ENCODE results near the gene NREP. TPM values are rescaled to one million over a fixed set of nuclear protein-coding genes. Genes with fewer than 3 reads are reported as not detected.

Gene NREP
- total and polyA plus RNA-seq, 4 experiments from 2014 or later, result 0.25 to 0.80 (median 0.38) TPM

DNA sequence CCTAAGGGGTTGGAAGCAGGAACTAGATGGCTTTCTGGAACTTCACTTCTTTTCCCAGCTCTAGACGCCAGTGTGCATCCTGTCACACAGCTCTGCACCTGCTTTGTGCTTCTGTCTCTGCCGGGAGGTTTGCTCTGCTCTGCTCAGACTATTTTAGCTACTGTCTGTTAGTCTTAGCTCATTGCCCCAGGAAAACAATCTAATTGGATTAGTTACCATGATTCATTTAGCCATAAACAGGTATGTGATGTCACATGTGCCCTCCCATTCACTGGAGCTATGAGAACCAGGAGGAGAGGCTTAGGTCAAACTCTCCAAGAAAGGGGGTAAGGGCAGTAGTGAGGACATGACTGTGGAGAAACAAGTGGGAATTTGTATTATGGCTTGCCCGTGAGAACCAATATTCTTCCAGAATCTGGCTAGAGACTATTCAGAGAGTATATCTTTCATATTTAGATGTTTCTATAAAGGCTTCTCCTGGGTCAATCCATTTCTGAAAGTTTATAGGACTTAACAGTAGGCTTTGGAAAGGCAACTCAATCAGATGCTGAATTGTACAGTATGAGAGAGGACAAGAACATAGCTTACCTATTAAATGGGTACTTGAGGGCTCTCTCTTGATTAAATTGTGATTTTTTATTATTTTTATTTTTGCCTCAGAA, 22.4 kb upstream of the NREP start:
- no peak overlapping the region for H3K27ac ChIP-seq (ENCODE audit: low read depth, low read length)
- ChIA-PET POLR2A (ENCODE audit: partially characterized antibody) (no interaction called here), CTCF (ENCODE audit: partially characterized antibody) (no interaction called here)
- Mint-ChIP-seq H3K4me3 (no peak overlapping the region), H3K4me1 (no peaks in the 10 kb centered on the region), H3K27me3 (peaks cover 0 to 3% of the 10 kb centered on the region in 2 donors), H3K36me3 (no peaks in the 10 kb centered on the region), H3K27ac (no peak overlapping the region), H3K9me3 (no peaks in the 10 kb centered on the region)
- H3K4me3 ChIP-seq (ENCODE audit: low read length in 2 of 2), result no peak overlapping the region
- H3K27me3 ChIP-seq (ENCODE audit: insufficient read depth, low read length), result no peaks in the 10 kb centered on the region
- H3K4me1 ChIP-seq (ENCODE audit: insufficient read depth, low read length), result no peaks in the 10 kb centered on the region
- H3K9me3 ChIP-seq (ENCODE audit: control insufficient read depth in 1 of 2, low read length in 2 of 2), result no peaks in the 10 kb centered on the region
- DNase-seq, result no peak
- intact Hi-C loops (cut with micrococcal nuclease), result no loop called here
- no peaks in the 10 kb centered on the region for H3K36me3 ChIP-seq (ENCODE audit: insufficient read depth, low read length)

DNA sequence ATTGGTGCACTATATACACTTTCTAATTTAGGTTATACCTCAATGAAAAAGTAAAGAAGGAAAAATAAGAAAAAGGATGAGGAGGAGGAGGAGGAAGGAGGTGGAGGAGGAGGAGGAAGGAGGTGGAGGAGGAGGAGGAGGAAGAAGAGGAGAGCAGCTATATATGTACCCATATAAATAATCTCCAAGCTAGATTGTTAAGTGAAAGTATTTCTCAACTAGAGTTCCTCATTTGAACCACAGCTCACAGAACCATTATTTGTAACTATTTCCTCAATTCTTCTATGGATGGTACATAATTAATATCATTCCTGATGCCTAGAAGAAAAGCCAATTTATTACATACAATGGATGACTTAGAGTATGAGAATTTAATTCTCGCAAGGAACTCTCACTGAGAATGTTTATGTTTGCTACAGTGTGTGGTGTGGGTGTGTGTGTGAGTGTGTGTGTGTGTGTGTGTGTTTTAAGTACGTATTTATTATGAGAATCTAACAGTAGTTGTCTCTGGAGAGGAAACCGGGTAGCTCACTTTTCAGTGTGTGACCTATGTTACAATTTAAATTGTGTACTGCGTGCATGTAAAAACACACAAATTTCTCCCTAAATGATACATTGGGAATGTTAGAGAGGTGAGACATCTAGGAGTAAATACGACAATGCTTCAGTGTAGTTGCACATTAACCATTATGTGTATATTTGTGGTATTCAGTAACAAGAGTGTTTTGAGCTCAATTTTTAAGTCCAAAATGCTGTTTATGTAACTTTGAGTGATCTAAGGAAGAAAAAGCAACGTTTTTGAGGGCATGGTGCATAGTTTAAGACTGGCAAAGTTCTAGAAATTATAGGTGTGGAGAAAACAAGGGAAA, 20.2 kb upstream of the NREP start:
- Mint-ChIP-seq H3K4me3 (no peak overlapping the region), H3K36me3 (no peaks in the 10 kb centered on the region), H3K27ac (no peak overlapping the region), H3K9me3 (no peaks in the 10 kb centered on the region), H3K4me1 (no peaks in the 10 kb centered on the region), H3K27me3 (peaks cover 0 to 3% of the 10 kb centered on the region in 2 donors)
- H3K36me3 ChIP-seq (ENCODE audit: insufficient read depth, low read length), result no peaks in the 10 kb centered on the region
- no peak for DNase-seq
- H3K4me3 ChIP-seq (ENCODE audit: low read length in 2 of 2), result no peak overlapping the region
- no peaks in the 10 kb centered on the region for H3K27me3 ChIP-seq (ENCODE audit: insufficient read depth, low read length)
- ChIA-PET CTCF (ENCODE audit: partially characterized antibody) (no interaction called here), POLR2A (ENCODE audit: partially characterized antibody) (no interaction called here)
- no peaks in the 10 kb centered on the region for H3K9me3 ChIP-seq (ENCODE audit: control insufficient read depth in 1 of 2, low read length in 2 of 2)
- intact Hi-C loops (cut with micrococcal nuclease), result no loop called here
- no peak overlapping the region for H3K27ac ChIP-seq (ENCODE audit: low read depth, low read length)
- H3K4me1 ChIP-seq (ENCODE audit: insufficient read depth, low read length), result no peaks in the 10 kb centered on the region

DNA sequence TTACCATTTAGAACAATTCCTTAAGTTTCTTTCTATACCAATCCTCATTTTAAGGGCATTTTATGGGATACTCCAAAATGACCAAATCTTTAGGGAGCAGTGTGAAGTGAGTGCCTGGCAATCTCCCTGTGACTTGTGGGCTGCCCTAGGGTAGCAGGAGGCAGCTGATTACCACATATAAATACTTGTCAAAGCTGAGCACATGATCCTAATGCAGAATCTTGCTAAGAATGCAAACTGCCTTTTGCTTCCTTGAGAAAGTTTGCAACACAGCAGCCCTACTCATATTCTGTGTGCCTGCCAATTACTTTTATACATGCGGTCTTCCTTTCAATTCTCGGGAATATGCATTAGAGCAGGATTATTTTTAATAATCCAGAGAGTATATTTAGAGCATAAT, 18.2 kb upstream of the NREP start:
- Histone ChIP-seq H3K27me3 (ENCODE audit: insufficient read depth, low read length) (no peaks in the 10 kb centered on the region), H3K4me1 (ENCODE audit: insufficient read depth, low read length) (no peaks in the 10 kb centered on the region), H3K36me3 (ENCODE audit: insufficient read depth, low read length) (no peaks in the 10 kb centered on the region), H3K27ac (ENCODE audit: low read depth, low read length) (no peak overlapping the region), H3K9me3 (ENCODE audit: control insufficient read depth in 1 of 2, low read length in 2 of 2) (no peaks in the 10 kb centered on the region), H3K4me3 (ENCODE audit: low read length in 2 of 2) (no peak overlapping the region)
- H3K27me3 Mint-ChIP-seq, result peaks cover 2 to 4% of the 10 kb centered on the region in 2 donors
- no peaks in the 10 kb centered on the region for H3K9me3 Mint-ChIP-seq
- no peak overlapping the region for H3K4me3 Mint-ChIP-seq
- no peak overlapping the region for H3K27ac Mint-ChIP-seq
- intact Hi-C loops (cut with micrococcal nuclease), result no loop called here
- H3K4me1 Mint-ChIP-seq, result no peaks in the 10 kb centered on the region
- no peak for DNase-seq
- no peaks in the 10 kb centered on the region for H3K36me3 Mint-ChIP-seq
- ChIA-PET POLR2A (ENCODE audit: partially characterized antibody) (no interaction called here), CTCF (ENCODE audit: partially characterized antibody) (no interaction called here)

DNA sequence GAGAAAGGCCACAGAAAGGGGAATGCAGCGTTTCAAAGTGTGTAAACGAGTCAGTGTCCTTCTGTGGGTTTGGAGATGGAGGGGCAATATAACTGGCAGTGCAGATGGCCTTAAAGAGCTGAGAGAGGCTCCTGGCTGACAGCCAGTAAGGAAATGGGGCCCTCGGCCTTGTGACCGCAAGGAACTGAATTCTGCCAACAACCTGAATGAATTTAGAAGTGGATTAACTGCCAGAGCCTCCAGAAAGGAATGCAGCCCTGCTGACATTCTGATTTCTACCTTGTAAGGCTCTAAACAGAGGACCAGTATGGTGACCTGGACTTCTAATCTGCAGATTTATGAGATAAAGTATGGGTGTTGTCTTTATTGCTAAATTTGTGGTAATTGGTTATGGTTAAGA, 17.5 kb upstream of the NREP start:
- Mint-ChIP-seq H3K4me3 (no peak overlapping the region), H3K27ac (no peak overlapping the region), H3K4me1 (no peaks in the 10 kb centered on the region), H3K36me3 (no peaks in the 10 kb centered on the region), H3K27me3 (peaks cover 4% of the 10 kb centered on the region in 2 donors), H3K9me3 (no peaks in the 10 kb centered on the region)
- intact Hi-C loops (cut with micrococcal nuclease), result no loop called here
- Histone ChIP-seq H3K9me3 (ENCODE audit: control insufficient read depth in 1 of 2, low read length in 2 of 2) (no peaks in the 10 kb centered on the region), H3K4me1 (ENCODE audit: insufficient read depth, low read length) (no peaks in the 10 kb centered on the region), H3K27ac (ENCODE audit: low read depth, low read length) (no peak overlapping the region), H3K4me3 (ENCODE audit: low read length in 2 of 2) (no peak overlapping the region), H3K27me3 (ENCODE audit: insufficient read depth, low read length) (no peaks in the 10 kb centered on the region), H3K36me3 (ENCODE audit: insufficient read depth, low read length) (no peaks in the 10 kb centered on the region)
- ChIA-PET CTCF (ENCODE audit: partially characterized antibody) (no interaction called here), POLR2A (ENCODE audit: partially characterized antibody) (no interaction called here)
- DNase-seq, result no peak

DNA sequence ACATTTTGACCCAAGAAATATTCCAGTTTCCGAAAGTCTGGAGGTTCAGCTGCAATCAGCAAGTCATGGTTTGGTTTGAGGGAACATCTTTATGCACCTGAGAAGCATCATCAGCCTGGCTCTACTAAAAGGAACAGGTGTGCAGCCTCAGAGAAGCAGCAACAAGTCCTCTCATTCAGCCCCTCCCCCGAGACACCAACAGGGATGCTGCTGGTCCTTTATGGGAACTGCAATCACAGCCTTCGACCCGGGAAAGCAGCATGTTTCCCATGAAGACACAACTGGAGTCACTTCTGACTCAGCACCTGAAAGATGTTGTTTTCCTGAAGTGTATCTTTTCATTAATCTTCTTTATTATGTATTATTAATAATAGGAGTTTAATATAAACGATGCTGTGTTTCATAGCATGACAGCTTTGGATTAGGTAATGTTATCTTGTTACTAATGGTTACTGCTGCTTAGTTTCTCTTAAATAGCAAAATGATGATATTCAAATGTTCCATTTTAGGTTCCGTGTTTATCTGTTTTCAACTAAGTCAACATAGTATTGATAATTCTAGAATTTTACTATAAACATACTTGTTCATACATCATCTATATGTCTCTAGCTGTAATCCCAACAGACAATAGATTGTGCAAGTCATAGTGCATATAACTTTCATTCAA, 15.6 kb upstream of the NREP start:
- Mint-ChIP-seq H3K4me3 (no peak overlapping the region), H3K36me3 (no peaks in the 10 kb centered on the region), H3K4me1 (no peaks in the 10 kb centered on the region), H3K27me3 (peaks cover 11 to 13% of the 10 kb centered on the region in 2 donors), H3K27ac (peak overlapping the region in 1 of 7 donors; percentile 45), H3K9me3 (no peaks in the 10 kb centered on the region)
- Histone ChIP-seq H3K36me3 (ENCODE audit: insufficient read depth, low read length) (no peaks in the 10 kb centered on the region), H3K27ac (ENCODE audit: low read depth, low read length) (no peak overlapping the region), H3K27me3 (ENCODE audit: insufficient read depth, low read length) (no peaks in the 10 kb centered on the region), H3K9me3 (ENCODE audit: control insufficient read depth in 1 of 2, low read length in 2 of 2) (no peaks in the 10 kb centered on the region), H3K4me1 (ENCODE audit: insufficient read depth, low read length) (no peaks in the 10 kb centered on the region), H3K4me3 (ENCODE audit: low read length in 2 of 2) (no peak overlapping the region)
- ChIA-PET CTCF (ENCODE audit: partially characterized antibody) (no interaction called here), POLR2A (ENCODE audit: partially characterized antibody) (no interaction called here)
- intact Hi-C loops (cut with micrococcal nuclease), result no loop called here
- DNase-seq, result no peak

DNA sequence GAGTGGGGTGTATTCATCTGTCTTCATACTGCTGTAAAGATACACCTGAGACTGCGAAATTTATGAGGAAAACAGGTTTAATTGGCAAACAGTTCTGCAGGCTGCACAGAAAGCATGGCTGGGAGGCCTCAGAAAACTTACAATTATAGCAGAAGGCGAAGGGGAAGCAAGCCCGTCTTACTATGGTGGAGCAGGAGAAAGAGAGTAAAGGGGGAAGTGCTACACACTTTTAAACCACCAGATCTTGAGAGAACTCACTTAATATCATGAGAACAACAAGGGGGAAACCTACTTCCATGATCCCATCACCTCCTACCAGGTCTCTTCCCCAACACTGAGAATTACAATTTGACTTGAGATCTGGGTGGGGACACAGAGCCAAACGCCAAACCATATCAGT, 12.5 kb upstream of the NREP start:
- no peak for DNase-seq
- no peaks in the 10 kb centered on the region for H3K9me3 ChIP-seq (ENCODE audit: control insufficient read depth in 1 of 2, low read length in 2 of 2)
- H3K36me3 ChIP-seq (ENCODE audit: insufficient read depth, low read length), result no peaks in the 10 kb centered on the region
- intact Hi-C loops (cut with micrococcal nuclease), result no loop called here
- no peaks in the 10 kb centered on the region for H3K27me3 ChIP-seq (ENCODE audit: insufficient read depth, low read length)
- H3K4me1 Mint-ChIP-seq, result no peaks in the 10 kb centered on the region
- H3K9me3 Mint-ChIP-seq, result no peaks in the 10 kb centered on the region
- H3K4me1 ChIP-seq (ENCODE audit: insufficient read depth, low read length), result no peaks in the 10 kb centered on the region
- ChIA-PET CTCF (ENCODE audit: partially characterized antibody) (no interaction called here), POLR2A (ENCODE audit: partially characterized antibody) (no interaction called here)
- peaks cover 13% of the 10 kb centered on the region in 2 donors for H3K27me3 Mint-ChIP-seq
- H3K27ac Mint-ChIP-seq, result no peak overlapping the region
- H3K27ac ChIP-seq (ENCODE audit: low read depth, low read length), result no peak overlapping the region
- H3K4me3 Mint-ChIP-seq, result no peak overlapping the region
- no peaks in the 10 kb centered on the region for H3K36me3 Mint-ChIP-seq
- H3K4me3 ChIP-seq (ENCODE audit: low read length in 2 of 2), result no peak overlapping the region

DNA sequence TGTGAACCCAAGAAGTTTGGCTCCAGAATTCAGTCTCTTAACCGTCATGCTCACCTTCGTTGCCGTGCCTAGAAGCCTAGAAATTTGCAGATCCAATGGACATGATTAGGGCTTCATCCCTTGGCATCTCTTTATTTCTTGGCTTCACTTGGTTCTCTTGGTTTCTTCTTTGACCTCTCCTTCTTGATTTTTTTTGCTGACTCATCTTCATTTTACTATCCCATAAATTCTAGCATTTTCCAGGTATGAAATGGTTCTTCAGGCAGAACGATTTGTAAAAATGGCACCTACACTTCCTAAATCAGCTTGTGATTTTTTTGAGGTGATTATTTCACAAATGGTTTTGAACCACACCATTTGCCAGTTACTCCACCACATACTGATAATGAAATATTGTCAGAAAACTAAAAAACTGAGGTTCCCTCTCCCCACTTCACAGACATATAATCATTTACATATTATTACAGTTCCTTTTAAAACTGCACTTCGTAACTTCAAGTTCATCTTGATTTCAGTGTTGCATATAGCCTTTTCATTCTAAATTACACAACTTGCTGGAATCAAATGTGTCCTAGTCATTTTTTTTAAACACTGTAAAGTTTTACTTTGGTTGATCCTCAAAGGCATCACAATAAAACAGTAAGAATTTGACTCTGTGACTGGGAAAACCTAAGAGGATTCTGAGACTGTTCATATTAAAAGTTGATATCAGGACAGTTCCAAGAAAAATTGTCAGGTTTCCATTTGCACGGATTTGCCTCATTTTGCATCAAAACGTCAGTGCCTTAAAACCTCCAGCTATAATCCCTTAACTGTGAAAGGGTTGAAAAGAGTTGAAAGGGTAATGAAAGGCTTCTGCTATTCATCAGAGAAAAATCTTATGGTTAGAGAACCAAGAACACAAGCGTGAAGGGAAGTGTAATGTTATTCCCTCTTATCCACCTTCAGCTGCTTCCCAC, 8.9 kb upstream of the NREP start:
- Histone ChIP-seq H3K4me1 (ENCODE audit: insufficient read depth, low read length) (no peaks in the 10 kb centered on the region), H3K27me3 (ENCODE audit: insufficient read depth, low read length) (no peaks in the 10 kb centered on the region), H3K4me3 (ENCODE audit: low read length in 2 of 2) (no peak overlapping the region), H3K9me3 (ENCODE audit: control insufficient read depth in 1 of 2, low read length in 2 of 2) (no peaks in the 10 kb centered on the region), H3K27ac (ENCODE audit: low read depth, low read length) (no peak overlapping the region), H3K36me3 (ENCODE audit: insufficient read depth, low read length) (no peaks in the 10 kb centered on the region)
- Mint-ChIP-seq H3K9me3 (peaks cover 0 to 2% (median 0%) of the 10 kb centered on the region in 8 donors), H3K27ac (no peak overlapping the region), H3K36me3 (no peaks in the 10 kb centered on the region), H3K4me1 (no peaks in the 10 kb centered on the region), H3K4me3 (no peak overlapping the region), H3K27me3 (peaks cover 13 to 15% of the 10 kb centered on the region in 2 donors)
- CTCF ChIA-PET (ENCODE audit: partially characterized antibody), result no interaction called here
- POLR2A ChIA-PET (ENCODE audit: partially characterized antibody), result no interaction called here
- DNase-seq, result no peak
- intact Hi-C loops (cut with micrococcal nuclease), result no loop called here

All from CD4-positive, alpha-beta memory T cell (primary cell).